ENCODE results near the gene IRAK2.
"Not testable (repeated sequence)": the region's sequence is repeated elsewhere in the genome, so short reads cannot be mapped to it uniquely, and the experiment has no call there.

Gene IRAK2

DNA sequence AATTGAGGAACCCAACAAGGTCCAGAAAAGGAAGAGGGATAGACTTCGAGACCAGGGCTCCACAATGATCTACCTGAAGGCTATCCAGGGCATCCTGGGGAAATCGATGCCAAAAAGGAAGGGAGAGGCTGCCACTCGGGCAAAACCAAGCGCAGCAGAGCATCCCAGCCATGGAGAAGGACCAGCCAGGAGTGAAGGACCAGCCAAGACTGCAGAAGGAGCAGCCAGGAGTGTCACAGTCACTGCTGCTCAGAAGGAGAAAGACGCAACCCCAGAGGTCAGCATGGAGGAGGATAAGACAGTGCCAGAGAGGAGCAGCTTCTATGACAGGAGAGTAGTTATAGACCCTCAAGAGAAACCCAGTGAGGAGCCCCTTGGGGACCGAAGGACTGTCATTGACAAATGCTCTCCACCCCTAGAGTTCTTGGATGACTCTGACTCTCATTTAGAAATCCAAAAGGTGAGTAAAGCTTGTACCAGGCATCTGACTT is 95.5 kb downstream of the IRAK2 start:
- no peak for FAIRE-seq

DNA sequence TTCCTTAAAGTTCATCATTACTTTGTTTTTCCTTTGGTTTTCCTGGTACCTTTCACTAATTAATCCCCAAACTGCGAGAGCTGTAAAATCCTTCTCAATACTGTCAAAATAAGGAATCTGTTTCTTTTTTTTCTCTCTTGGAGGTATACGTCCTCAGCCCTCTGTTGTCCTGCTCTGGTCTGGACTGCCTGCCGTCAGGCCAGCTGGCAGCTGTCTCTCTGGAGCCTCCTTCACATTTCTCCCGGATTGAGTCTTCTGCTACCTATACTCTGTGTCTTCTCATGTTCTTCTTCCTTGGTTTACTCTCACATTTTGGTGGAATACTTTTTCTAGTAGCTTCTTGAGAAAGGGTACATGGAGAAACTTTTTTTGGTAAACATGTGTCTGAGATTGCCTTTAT is 97.3 kb downstream of the IRAK2 start:
- no peak for FAIRE-seq

GRCh38 chr3:10263646-10264363 is 99.1 kb downstream of the IRAK2 start:
- FAIRE-seq: no peak

DNA sequence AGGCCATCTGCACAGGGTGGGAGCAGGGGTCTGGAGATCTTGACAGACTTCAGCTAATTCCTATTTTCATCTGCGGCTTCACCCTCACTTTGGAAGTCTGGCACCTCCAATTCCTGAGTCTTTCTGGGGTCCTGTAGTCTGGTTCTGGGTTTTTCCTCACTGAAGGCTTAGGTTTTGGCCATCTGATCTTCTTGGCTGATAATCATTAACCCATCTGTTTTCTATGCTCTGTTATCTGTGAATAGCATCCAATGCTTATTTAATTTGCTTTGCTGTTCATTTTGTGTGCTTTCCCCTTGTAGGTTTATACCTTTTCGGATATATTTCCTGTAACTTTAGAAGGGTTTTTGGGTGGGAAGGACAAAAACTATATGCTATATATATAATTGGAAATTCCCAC is 101.1 kb downstream of the IRAK2 start:
- no peak for FAIRE-seq

DNA sequence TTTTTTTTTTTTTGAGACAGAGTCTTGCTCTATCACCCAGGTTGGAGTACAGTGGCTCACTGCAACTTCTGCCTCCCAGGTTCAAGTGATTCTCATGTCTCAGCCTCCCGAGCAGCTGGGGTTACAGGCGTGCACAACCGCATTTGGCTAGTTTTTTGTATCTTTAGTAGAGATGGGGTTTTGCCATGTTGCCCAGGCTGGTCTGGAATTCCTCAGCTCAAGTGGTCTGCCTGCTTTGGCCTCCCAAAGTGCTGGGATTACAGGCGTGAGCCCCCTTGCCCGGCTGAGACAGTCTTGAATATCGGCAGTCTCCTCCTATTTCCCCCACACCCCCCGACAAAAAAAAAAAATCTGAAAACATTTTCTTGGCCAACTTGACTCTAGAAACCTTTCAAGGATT is 102.2 kb downstream of the IRAK2 start:
- FAIRE-seq: not testable (repeated sequence)

DNA sequence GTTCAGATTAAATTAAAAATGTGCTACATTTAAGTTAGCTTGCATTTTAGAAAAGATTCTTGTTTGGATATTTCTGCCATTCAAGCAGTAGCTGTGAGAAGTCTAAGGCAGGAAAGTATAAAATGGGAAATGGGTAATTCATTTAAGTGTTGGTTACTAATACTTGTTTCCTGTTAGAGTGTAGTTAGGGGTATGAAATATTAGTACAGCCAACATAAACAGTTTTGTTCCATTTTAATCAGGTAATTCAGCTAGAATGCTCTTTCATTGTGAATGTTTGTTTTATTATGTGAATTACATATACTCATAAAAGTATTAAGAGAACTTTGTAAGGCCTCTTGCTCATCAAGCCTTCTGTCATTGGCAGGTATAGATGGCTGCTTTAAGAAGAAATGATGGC is 103.4 kb downstream of the IRAK2 start:
- FAIRE-seq: no peak

GRCh38 chr3:10268930-10269329 is 104.2 kb downstream of the IRAK2 start:
- no peak for FAIRE-seq

- no peak for FAIRE-seq
These were observed 104.7 kb downstream of the IRAK2 start for GRCh38 chr3:10269443-10269842.

- not testable (repeated sequence) for FAIRE-seq
These were observed 107.8 kb downstream of the IRAK2 start for GRCh38 chr3:10272476-10272875.

DNA sequence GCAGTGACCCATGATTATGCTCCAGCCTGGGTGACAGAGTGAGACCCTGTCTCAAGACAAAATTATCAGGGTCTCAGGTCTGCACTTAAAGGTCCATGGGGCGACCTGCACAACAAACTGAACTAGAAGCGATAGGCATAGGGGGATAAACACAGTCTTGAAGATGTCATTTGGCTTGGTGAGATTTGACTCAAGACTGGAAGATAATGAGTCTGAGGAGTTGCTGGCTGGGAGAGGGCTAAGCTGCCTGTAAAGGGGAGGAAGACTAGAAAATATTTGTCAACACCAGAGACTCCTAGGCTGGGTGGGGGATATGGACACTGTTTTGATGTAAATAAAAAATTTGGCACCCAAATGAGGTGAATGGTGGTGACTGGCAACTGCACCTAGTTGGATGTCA is 108.3 kb downstream of the IRAK2 start:
- no peak for FAIRE-seq

GRCh38 chr3:10273702-10274305 is 109.1 kb downstream of the IRAK2 start:
- no peak for FAIRE-seq

DNA sequence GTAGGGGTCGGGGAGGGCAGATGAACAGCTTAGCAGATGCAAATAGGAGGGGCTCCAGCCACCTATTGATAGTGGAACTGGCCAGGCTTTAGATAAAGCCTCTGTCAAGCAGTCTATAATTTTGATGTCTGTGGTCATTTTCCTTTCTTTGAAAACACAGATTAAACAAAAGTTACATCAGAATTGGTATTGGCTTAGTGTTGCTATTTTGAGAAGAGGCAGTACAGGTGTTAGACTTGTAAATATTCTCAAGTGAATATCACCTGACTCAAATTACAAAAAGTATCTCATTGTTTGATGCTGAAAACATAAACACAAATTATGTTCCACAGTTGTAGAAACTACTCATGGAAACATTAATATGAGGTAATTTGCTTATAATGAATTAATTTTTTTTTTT is 109.9 kb downstream of the IRAK2 start:
- FAIRE-seq: no peak

GRCh38 chr3:10277115-10277625 is 112.5 kb downstream of the IRAK2 start:
- FAIRE-seq: no peak

DNA sequence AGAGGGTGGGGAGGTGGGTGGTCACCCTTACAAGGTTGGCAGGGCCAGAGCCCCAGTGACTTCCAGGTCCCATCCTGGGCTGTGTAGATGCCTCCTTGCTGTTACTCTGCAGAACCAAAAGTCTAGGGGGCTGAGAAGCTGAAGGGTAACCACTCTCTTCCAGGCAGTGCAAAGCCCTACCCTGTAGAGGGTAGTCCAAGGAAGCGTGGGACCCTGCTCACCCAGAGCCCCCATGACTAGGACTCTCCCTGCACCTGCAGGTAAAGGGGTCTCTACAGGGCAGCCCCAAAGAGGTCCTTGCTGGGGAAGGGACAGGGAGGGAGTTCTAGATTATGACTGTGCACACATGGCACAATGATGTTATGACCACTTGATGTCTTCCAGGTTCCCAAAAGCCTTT is 113.8 kb downstream of the IRAK2 start:
- no peak for FAIRE-seq

GRCh38 chr3:10279384-10280176 is 114.9 kb downstream of the IRAK2 start:
- FAIRE-seq: no peak

GRCh38 chr3:10280177-10280529 is 115.4 kb downstream of the IRAK2 start:
- FAIRE-seq: no peak

DNA sequence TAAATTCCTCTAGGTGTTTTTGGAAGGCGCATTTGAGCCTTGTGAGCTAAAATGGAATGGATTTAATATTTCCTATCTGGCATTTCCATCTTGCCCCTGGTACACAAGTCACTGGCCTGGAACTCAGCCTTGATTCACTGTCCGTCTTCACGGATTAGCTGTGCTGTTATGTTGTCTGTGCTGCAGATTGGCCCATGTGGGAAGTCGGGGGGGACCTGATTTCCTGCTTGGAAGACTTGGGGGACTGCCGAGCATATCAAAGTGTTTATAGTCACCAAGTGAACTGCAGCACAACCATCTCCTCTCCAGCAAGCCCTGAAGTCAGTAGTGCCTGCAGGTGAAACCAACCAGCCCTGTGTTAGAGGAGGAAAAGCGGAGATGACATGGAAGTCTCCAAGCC is 115.9 kb downstream of the IRAK2 start:
- FAIRE-seq: no peak

GRCh38 chr3:10281951-10282350 is 117.2 kb downstream of the IRAK2 start:
- FAIRE-seq: no peak

DNA sequence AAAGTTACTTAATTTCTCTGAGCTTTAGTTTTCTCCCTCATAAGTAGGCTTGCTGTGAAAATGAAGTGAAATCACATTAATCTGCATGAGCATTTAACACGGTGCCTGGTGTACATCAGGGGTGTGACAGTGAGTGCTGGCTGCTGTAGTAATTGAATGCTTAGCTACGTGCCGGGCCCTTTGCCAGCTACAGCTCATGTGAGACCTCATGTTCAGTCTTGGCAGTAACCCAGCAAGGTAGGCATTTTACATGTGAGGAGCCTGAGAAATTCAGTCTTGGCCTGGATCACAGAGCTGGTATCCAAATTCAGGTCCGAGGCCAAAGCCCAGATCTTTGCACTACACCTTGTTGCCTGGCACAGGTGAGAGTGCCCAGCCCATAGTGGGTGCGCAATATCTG is 118.9 kb downstream of the IRAK2 start:
- FAIRE-seq: no peak

GRCh38 chr3:10284496-10284895 is 119.8 kb downstream of the IRAK2 start:
- no peak for FAIRE-seq

DNA sequence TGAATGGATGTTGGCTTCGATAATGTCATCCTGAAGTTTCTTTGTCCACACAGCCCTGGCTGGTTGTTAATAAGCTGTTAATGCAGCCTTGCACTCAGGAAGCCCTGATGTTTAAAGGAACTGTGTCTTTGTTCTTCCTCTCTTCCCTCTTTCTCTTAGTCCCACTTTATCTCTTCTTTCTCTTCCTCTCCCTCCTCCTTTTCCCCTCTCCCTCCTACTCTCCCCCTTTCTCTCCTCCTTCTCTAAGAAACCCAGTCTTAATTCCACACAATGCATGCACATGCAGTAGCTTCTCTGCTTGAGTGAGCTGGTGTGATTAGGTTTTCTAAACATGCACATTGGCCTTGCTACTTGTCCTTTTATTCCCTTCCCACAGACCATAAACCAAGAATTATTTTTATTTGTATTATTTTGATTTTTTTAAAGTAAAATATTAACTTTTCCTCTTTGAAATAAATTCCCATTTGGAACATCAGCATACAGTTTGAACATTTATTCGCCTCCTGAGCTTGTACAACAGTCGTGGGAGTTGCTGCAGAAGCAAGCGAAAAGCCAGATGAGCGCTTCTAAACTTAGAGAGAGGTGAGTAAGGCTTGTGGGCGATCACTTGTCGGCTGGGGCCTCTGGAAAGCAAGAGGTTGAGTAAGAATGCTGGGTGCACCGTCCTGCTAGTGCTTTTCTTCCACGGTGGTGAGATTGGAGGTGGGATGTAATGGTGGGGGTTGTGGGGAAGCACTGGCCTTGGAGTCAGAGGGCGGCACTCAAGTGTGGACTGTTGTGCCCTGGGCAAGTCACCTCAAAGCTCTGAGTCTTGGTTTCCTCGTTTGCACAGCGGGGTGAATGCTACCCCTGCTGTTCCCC is 120.8 kb downstream of the IRAK2 start:
- no peak for FAIRE-seq

DNA sequence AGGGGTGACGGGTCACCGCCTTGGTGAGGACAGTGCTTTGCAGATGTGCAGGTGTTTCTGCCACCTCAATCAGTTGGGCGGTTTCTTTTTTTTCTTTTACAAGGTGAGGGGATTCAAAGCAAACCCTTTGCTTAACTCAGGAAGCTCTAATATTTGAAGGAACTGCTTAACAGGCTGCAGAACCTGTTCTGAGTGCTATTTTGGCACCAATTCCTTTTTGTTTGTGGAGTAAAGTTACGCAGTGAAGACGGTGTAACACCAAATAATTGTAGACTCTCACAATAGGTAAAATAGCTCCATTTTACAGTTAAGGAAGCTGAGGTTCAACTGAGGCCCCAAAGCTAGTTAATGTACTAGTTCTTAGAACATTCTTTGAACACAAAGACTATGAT is 121.4 kb downstream of the IRAK2 start:
- FAIRE-seq: no peak
